Epithelial cell of esophagus (primary cell): ENCODE measurements around the gene OMD.

Source experiments
- DNase-seq: peaks from one replicate; pipeline ENCODE4 v3.0.0; 2010; ENCODE audit warnings: low read depth
- H3K4me3 ChIP-seq: 2 replicates; pipeline ENCODE4 v1.5.1; 2011; ENCODE audit warnings: mild to moderate bottlenecking, low read length, control low read depth
- CTCF ChIP-seq: IDR thresholded peaks from 2 replicates; pipeline ENCODE4 v1.5.1; 2011; ENCODE audit warnings: low read depth, mild to moderate bottlenecking, low read length, control low read depth, inconsistent platforms; ENCODE audit not compliant: insufficient read depth; ENCODE audit errors: missing control alignments

OMD gene, protein sequence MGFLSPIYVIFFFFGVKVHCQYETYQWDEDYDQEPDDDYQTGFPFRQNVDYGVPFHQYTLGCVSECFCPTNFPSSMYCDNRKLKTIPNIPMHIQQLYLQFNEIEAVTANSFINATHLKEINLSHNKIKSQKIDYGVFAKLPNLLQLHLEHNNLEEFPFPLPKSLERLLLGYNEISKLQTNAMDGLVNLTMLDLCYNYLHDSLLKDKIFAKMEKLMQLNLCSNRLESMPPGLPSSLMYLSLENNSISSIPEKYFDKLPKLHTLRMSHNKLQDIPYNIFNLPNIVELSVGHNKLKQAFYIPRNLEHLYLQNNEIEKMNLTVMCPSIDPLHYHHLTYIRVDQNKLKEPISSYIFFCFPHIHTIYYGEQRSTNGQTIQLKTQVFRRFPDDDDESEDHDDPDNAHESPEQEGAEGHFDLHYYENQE

DNA sequence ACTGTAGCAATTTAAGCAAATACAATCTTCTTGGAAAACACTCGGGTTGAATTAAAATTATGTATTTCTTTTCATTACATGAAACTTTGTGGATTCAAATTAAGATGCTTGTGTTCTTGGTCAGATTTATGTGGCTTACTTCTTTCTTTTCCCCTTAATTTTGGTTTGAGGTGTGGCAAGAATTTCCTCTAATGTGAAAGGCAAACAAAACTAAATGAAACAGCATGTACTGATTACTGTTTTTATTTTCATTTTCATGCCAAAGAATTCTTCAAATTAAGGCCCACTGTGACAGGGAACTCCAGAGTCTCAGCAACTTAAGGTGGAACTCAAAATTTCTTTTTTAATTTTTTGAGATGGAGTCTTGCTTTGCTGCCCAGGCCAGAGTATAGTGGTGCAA lies at the start of gene OMD:
Gene OMD (minus strand): TSS at position 132 of the 400 bp plus-strand sequence. CDS start 6,913 bp downstream, outside the sequence.
- no peak within 1 kb of the TSS for H3K4me3 ChIP-seq
- no peak for TF ChIP-seq CTCF
- no peak for DNase-seq

GRCh38 chr9:92468206-92468605 lies 43.9 kb upstream of the OMD start:
- peak; percentile 82 for DNase-seq
- H3K4me3 ChIP-seq: no peak overlapping the region
- TF ChIP-seq CTCF: no peak

DNA sequence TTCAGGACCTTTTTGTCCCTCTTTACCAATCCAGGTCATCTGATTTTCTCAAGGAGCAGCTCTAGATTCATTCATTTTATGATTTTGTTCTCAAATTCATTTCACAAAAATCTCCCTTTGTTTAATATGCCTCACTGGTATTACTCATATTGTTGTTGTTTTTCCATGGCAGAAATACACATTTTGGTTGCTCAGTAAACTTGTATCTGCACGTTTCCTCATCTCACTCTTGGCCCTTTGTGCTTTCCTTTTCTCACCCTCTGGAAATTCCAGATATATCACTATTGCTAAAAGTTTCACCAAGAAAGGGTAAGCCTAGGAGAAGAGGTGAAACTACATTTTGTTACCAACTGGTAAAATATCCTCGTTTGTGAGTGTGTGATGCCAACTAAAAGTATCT lies 43.2 kb upstream of the OMD start:
- DNase-seq: peak; percentile 68
- no peak overlapping the region for H3K4me3 ChIP-seq
- no peak for TF ChIP-seq CTCF

DNA sequence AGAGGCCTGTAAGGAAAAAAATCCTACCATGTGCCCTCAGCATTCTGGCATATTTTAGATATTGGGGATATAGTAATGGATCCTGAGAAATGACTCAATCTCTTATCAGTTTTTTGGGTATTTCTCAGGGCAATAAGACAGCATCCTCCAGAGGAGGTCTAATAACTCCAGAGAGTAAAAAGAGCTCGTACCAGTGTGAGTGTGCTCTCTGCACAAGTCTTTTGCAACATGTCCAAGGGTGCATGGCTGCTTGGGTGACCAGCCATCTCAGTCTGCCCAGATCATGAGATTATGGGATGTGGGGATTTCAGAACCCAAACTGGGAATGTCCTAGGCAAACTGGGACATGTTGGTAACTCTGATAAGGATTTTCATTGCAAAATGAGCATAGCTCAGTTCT lies 42.8 kb upstream of the OMD start:
- no peak overlapping the region for H3K4me3 ChIP-seq
- peak; percentile 18 for DNase-seq
- TF ChIP-seq CTCF: no peak

DNA sequence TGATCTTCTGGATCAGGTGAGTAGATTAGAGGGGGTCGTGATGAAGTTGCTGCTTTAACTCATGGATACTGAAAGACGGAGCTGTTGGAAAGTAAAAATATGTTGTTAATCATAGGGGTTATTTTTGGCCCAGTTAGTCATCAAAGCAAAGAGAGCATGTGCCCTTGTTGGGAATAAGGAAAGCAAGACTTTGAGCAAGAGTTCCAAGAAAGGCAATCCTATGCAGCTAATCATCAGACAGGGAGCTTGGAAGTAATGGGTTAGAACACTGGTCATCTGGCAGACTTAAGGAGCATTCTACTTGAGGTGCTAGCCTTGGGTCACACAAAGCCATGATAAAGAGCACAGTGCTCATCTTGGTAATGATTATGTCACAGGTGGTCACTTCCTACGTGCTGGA lies 39.7 kb upstream of the OMD start:
- TF ChIP-seq CTCF: no peak
- DNase-seq: peak; percentile 85
- no peak overlapping the region for H3K4me3 ChIP-seq

DNA sequence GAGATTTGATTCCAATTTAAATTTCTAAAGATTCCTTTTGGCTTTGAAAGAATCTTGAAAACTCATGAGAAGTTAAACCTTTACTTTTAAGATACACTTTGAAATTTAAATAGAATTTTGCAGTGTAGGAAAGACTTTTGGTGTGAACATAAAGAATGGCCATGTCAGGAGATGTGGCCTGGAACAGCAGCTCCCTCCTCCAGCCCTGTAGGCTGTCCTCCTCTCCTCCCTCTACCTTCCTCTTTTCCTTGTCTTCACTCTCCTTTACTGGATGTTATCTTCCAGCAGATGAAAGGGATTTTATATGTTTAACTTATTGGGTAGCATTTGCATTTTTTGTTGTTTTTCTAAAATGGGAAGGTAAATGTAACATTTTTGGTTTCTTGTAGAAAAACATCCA lies 39.1 kb upstream of the OMD start:
- no peak for TF ChIP-seq CTCF
- H3K4me3 ChIP-seq: no peak overlapping the region
- DNase-seq: no peak

GRCh38 chr9:92457576-92457975 lies 33.3 kb upstream of the OMD start:
- TF ChIP-seq CTCF: no peak
- H3K4me3 ChIP-seq: no peak overlapping the region
- no peak for DNase-seq
